ENCODE data around the gene SH3D19. TPM values are rescaled to one million over a fixed set of nuclear protein-coding genes. Genes with fewer than 3 reads are reported as not detected.

Gene SH3D19
- total RNA-seq, 1 donor from 2014 or later, result 25.1 TPM

DNA sequence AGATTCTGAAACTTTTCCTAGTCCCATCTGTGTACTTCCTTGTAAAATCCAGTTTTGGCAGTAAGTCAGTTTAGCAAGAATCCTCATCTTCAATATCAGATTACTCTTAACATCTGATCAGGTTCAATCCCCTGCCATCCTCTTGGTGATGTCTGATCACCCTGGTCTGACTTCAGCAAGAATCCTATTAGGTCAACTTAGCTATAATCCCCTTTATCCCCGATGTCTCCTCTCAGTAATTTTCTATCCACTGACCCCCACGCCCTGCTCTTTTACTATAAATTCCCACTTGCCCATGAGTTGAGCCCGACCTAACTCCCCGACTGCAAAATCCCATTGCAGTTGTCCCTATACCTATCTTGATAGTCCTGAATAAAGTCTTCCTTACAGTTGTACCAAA lies 106.3 kb downstream of the SH3D19 start:
- no peaks in the 10 kb centered on the region for H3K9me3 Mint-ChIP-seq

GRCh38 chr4:151218343-151218742 lies 107.1 kb downstream of the SH3D19 start:
- no peak for DNase-seq (ENCODE audit: low read depth, low spot score)
- Mint-ChIP-seq H3K4me3 (no peak overlapping the region), H3K27me3 (ENCODE audit: low read depth) (no peaks in the 10 kb centered on the region), H3K36me3 (ENCODE audit: low read depth) (peaks cover 12% of the 10 kb centered on the region), H3K9me3 (no peaks in the 10 kb centered on the region), H3K4me1 (no peaks in the 10 kb centered on the region), H3K27ac (ENCODE audit: unreplicated experiment) (no peak overlapping the region)
- TF ChIP-seq CTCF (conservative IDR thresholded peaks at IDR 0.05), result no peak

More for the DNA sequence above, 106.3 kb downstream of the SH3D19 start:
- no peaks in the 10 kb centered on the region for H3K27me3 Mint-ChIP-seq (ENCODE audit: low read depth)
- no peak overlapping the region for H3K4me3 Mint-ChIP-seq
- TF ChIP-seq CTCF (conservative IDR thresholded peaks at IDR 0.05), result no peak
- no peaks in the 10 kb centered on the region for H3K4me1 Mint-ChIP-seq
- DNase-seq (ENCODE audit: low read depth, low spot score), result no peak
- no peak overlapping the region for H3K27ac Mint-ChIP-seq (ENCODE audit: unreplicated experiment)
- H3K36me3 Mint-ChIP-seq (ENCODE audit: low read depth), result peaks cover 15% of the 10 kb centered on the region

- H3K9me3 Mint-ChIP-seq, result no peaks in the 10 kb centered on the region
- no peak for TF ChIP-seq CTCF (conservative IDR thresholded peaks at IDR 0.05)
- DNase-seq (ENCODE audit: low read depth, low spot score), result no peak
- no peaks in the 10 kb centered on the region for H3K4me1 Mint-ChIP-seq
- no peaks in the 10 kb centered on the region for H3K27me3 Mint-ChIP-seq (ENCODE audit: low read depth)
- no peak overlapping the region for H3K4me3 Mint-ChIP-seq
- H3K36me3 Mint-ChIP-seq (ENCODE audit: low read depth), result peaks cover 19% of the 10 kb centered on the region
- no peak overlapping the region for H3K27ac Mint-ChIP-seq (ENCODE audit: unreplicated experiment)
These were observed 108.1 kb downstream of the SH3D19 start for GRCh38 chr4:151217326-151217725.

DNA sequence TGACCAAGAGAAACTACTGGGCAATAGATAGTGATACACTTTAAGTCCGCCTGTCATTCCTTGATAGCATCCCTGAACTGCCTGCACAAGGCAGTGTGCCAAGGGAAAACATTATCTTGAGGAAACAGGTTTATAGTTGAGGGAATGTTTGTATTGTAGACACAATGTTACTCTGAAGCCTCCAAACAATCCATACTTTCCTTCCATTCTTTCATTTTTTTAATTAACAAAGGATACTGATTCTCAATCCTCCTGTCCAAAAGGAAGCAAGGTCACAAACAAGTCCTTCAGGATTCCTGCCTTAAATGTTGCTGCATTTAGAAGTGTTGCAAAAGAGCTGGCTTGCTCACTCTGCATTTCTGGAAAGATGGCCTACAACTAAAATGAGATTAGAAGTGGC lies 110.1 kb downstream of the SH3D19 start:
- Mint-ChIP-seq H3K27me3 (ENCODE audit: low read depth) (no peaks in the 10 kb centered on the region), H3K9me3 (no peaks in the 10 kb centered on the region)

GRCh38 chr4:151207868-151208267 lies 117.5 kb downstream of the SH3D19 start:
- Mint-ChIP-seq H3K36me3 (ENCODE audit: low read depth) (peaks cover 5% of the 10 kb centered on the region), H3K27me3 (ENCODE audit: low read depth) (no peaks in the 10 kb centered on the region), H3K27ac (ENCODE audit: unreplicated experiment) (no peak overlapping the region), H3K4me3 (no peak overlapping the region), H3K4me1 (peaks cover 31% of the 10 kb centered on the region), H3K9me3 (no peaks in the 10 kb centered on the region)
- no peak for DNase-seq (ENCODE audit: low read depth, low spot score)
- TF ChIP-seq CTCF (conservative IDR thresholded peaks at IDR 0.05), result no peak

More for the DNA sequence above, 110.1 kb downstream of the SH3D19 start:
- Mint-ChIP-seq H3K4me1 (no peaks in the 10 kb centered on the region), H3K4me3 (no peak overlapping the region), H3K36me3 (ENCODE audit: low read depth) (peaks cover 19% of the 10 kb centered on the region), H3K27ac (ENCODE audit: unreplicated experiment) (no peak overlapping the region)
- no peak for DNase-seq (ENCODE audit: low read depth, low spot score)
- no peak for TF ChIP-seq CTCF (conservative IDR thresholded peaks at IDR 0.05)

DNA sequence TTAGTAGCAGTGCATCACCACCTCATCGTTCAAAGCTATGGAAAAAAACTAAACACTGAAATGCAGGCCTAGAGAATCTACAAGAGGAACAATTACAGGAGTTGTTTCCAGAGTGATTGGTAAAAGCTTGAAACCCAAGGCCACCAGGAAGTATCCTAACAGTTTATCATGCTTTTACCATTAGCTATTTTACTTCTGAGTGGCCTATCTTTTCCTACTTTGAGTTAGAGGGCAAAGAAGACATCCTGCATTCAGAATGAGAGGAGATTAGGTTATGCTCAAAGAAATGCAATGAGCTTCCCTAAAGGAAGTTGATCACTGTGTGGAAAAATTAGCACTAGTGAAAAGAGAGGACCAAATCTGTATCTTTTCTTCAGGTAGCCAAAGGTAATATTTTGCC lies 118.2 kb downstream of the SH3D19 start:
- H3K4me3 Mint-ChIP-seq, result no peak overlapping the region
- no peaks in the 10 kb centered on the region for H3K9me3 Mint-ChIP-seq
- H3K36me3 Mint-ChIP-seq (ENCODE audit: low read depth), result no peaks in the 10 kb centered on the region
- peaks cover 31% of the 10 kb centered on the region for H3K4me1 Mint-ChIP-seq
- DNase-seq (ENCODE audit: low read depth, low spot score), result no peak
- H3K27ac Mint-ChIP-seq (ENCODE audit: unreplicated experiment), result peak overlapping the region; percentile 82
- no peaks in the 10 kb centered on the region for H3K27me3 Mint-ChIP-seq (ENCODE audit: low read depth)
- TF ChIP-seq CTCF (conservative IDR thresholded peaks at IDR 0.05), result no peak
